Measurements from ENCODE around the gene ZNF831.
A peak's percentile ranks its signal among the peaks of the same experiment; 100 is the strongest.

ZNF831 gene

GRCh38 chr20:59122566-59122919 is 41.1 kb upstream of the ZNF831 start:
- no peak overlapping the region for H3K27ac ChIP-seq (replicated peaks)
- TF ChIP-seq SPI1 (IDR thresholded peaks at IDR 0.05; ENCODE audit: borderline replicate concordance, low read depth) (no peak), GABPA (IDR thresholded peaks at IDR 0.05; ENCODE audit: low read depth) (no peak), POLR2AphosphoS5 (IDR thresholded peaks at IDR 0.05; ENCODE audit: low read depth) (no peak), REST (IDR thresholded peaks at IDR 0.05; ENCODE audit: insufficient replicate concordance, low read depth) (no peak), CTCF (IDR thresholded peaks at IDR 0.05; ENCODE audit: insufficient read depth, low read length) (no peak)
- H3K27me3 ChIP-seq (ENCODE audit: insufficient read depth, poor library complexity, severe bottlenecking): no peaks in the 10 kb centered on the region
- no peak overlapping the region for H3K4me3 ChIP-seq (replicated peaks; ENCODE audit: insufficient read depth, low read length)
- DNase-seq (ENCODE audit: low read depth in 1 of 2, low spot score in 1 of 2): no peak

GRCh38 chr20:59123011-59123677 is 40.5 kb upstream of the ZNF831 start:
- no peaks in the 10 kb centered on the region for H3K27me3 ChIP-seq (ENCODE audit: insufficient read depth, poor library complexity, severe bottlenecking)
- DNase-seq (ENCODE audit: low read depth in 1 of 2, low spot score in 1 of 2): peak in 1 of 2 experiments; percentile 19

DNA sequence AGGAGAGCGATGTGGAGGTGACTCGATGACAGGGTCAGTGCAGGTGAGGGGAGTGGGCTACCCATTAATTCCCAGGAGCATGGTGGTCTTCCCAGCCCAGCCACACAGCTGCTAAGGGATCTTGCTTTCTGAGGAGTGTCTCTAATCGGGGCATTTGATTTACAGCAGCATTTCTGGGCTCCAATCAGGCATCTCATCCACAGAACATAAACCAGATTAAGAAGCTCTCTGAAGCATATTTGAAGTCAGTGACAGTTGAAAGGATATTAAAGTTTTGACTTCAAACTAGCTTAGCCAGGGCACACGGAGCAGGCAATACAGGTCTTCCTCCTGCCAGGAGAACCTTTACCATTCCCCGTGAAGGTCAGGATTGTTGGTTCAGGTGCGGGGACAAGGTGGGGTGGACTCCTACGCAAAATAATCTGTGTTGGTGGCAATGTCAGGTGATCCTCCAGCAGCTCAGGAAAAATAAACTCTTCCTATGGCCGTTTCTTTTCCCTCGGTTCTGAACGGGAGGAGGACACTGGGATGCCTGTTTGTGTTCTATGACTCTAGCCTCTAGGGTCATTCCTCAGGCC is 39.9 kb upstream of the ZNF831 start:
- H3K27me3 ChIP-seq (ENCODE audit: insufficient read depth, poor library complexity, severe bottlenecking): no peaks in the 10 kb centered on the region
- H3K27ac ChIP-seq (replicated peaks): no peak overlapping the region
- H3K4me3 ChIP-seq (replicated peaks; ENCODE audit: insufficient read depth, low read length): no peak overlapping the region
- TF ChIP-seq CTCF (IDR thresholded peaks at IDR 0.05; ENCODE audit: insufficient read depth, low read length) (no peak), POLR2AphosphoS5 (IDR thresholded peaks at IDR 0.05; ENCODE audit: low read depth) (no peak), REST (IDR thresholded peaks at IDR 0.05; ENCODE audit: insufficient replicate concordance, low read depth) (no peak), GABPA (IDR thresholded peaks at IDR 0.05; ENCODE audit: low read depth) (no peak), SPI1 (IDR thresholded peaks at IDR 0.05; ENCODE audit: borderline replicate concordance, low read depth) (no peak)
- no peak for DNase-seq (ENCODE audit: low read depth in 1 of 2, low spot score in 1 of 2)

More at GRCh38 chr20:59123011-59123677, 40.5 kb upstream of the ZNF831 start:
- no peak for TF ChIP-seq POLR2AphosphoS5 (IDR thresholded peaks at IDR 0.05; ENCODE audit: low read depth)
- no peak for TF ChIP-seq REST (IDR thresholded peaks at IDR 0.05; ENCODE audit: insufficient replicate concordance, low read depth)
- Histone ChIP-seq H3K27ac (replicated peaks) (no peak overlapping the region), H3K4me3 (replicated peaks; ENCODE audit: insufficient read depth, low read length) (no peak overlapping the region)

All from HL-60 (cell line).